Ramos (cell line): ENCODE data around the gene TP53TG5.
"Not testable (repeated sequence)": the region's sequence is repeated elsewhere in the genome, so short reads cannot be mapped to it uniquely, and the experiment has no call there.

Experiments
- in situ Hi-C: fragments of 300-500 bp; cut with MboI; formaldehyde crosslinking; loops from one replicate; pipeline ENCODE4 v1.14.3; 2022; ENCODE audit warnings: low sequenced_read_pairs; ENCODE audit not compliant: unreplicated experiment

The TP53TG5 gene

GRCh38 chr20:45370571-45371160 is 7.5 kb downstream of the TP53TG5 start:
- in situ Hi-C loops = loop anchor here (5.0 kb wide), 1 partner anchor 67 kb away; no protein-coding TSS in a partner anchor

GRCh38 chr20:45368221-45368980 is 9.7 kb downstream of the TP53TG5 start:
- in situ Hi-C loops = no loop called here

GRCh38 chr20:45367126-45367525 is 11.0 kb downstream of the TP53TG5 start:
- in situ Hi-C loops = no loop called here

GRCh38 chr20:45366631-45367030 is 11.5 kb downstream of the TP53TG5 start:
- in situ Hi-C loops = no loop called here

DNA sequence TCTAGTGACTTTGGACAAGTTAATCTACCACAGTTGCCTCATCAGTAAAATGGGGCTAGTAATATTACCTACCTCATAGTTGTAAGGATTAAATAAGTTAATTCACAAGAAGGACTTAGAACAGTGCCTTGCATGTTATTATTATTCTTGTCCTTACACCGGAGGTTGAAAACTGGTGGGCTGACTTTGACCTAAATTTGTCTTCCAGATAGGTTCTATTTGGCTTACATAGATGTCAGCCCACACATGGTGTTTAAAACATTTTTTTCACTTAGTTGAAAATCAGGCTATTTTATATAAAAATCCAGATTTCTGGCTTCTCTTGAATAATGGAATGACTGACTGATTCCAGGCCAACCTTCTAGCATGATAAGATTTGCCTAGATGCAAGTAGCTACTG is 11.9 kb downstream of the TP53TG5 start:
- in situ Hi-C loops = no loop called here

DNA sequence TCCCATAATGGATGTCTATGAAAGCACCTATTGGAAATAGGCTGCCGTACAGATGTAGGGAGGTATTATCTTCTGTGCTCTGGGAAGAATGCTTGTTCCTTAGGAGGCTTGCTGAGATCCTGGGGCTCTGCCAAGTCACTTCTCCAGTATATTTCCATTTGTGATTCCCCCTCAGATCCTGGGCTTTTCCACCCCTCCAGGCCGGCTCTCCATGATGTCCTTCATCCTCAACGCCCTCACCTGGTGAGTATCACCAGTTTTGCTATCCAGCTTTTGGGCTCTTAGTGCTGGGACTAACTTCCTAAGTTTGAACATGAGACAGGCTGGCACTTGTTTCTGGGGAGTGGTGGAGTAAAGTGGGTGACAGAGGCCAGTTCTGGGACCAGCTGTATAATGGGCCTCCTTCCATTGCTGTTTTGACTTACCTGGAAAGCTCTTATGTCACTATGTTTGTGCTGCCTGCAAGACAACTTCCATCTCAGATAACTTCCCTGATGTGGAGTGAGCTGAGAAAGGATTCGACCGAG is 12.6 kb downstream of the TP53TG5 start:
- in situ Hi-C loops = no loop called here

DNA sequence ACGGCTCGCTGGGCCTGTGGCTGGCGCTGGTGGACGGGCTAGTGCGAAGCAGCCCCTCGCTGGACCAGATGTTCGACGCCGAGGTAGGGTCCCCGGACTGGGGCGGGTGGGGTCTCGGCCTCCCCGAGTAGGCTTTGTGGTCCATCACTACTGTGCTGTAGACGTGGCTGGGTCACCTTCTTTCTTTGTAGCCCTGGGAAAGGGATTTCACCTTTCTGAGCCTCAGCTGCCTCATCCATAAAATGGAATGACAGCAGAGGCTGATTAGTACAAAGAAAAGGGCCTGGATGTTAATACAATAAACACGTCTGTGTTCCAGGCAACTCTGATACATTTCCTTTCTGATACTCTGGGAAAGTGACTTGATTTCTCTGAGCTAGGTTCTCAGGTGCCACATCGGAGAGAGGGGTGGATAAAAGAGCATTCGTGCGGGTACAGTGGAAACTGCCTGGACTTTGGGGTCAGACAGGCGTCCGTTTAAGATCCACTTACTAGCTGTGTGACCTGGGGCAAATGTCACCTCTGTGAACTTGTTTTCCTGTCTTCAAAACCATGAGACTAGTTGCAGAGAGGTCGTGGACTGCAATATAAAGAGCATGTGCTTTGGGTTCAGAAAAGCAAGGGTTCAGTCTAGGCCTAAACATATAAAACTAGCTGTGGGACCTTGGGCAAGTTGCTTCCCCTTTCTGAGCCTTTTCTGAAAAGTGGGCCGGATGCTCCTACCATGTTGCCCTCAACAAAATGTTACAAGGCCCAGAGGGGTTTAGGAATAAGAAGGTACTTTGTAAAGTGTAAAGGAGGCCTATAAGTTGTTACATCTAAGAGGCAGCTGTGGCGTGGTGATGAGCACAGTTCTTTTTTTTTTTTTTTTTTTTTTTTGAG is 14.3 kb downstream of the TP53TG5 start:
- in situ Hi-C loops = no loop called here

GRCh38 chr20:45362804-45363610 is 15.1 kb downstream of the TP53TG5 start, which contains the start of gene SYS1:
TSS of gene SYS1 (plus strand) at chr20:45363156. CDS start at chr20:45363532, 376 bp downstream.
- in situ Hi-C loops = no loop called here

GRCh38 chr20:45361793-45362192 is 16.3 kb downstream of the TP53TG5 start:
- in situ Hi-C loops = no loop called here

DNA sequence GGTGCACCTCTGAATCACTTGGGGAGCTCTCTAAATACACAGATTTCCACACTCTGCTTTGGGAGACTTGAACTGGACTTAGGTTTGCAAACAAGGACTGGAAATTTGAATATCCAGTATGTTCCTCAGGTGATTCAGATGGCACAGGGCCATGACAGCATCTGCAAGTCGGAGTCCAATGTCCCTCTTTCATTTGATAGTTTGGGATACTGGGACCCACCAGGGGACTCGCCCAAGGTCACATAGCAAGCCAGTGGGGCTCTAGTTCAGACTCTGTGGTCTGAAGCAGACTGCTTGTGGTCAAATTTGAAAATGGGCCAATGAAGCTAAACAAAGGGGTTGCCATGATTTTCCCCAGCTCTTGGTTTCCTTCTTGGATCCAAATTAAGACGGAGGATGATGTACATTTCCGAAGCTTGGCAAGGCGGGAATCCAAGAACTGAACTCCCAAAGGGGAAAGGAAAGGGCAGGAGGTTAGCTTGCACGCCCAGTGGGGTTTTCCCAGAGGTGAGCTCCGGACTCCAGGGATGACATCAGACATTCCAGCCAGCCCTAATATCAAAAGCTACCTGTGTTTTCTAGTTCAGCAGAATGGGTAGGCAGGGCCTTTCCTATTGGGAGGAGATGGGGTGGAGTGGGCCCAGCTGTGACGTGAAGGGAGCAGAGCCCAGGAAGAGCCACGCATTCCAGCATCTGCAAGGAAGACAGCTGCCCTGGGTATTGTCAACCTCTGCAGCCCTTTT is 18.5 kb downstream of the TP53TG5 start:
- in situ Hi-C loops = no loop called here

- in situ Hi-C loops = no loop called here
These were observed 19.1 kb downstream of the TP53TG5 start for GRCh38 chr20:45359069-45359405.

- in situ Hi-C loops = no loop called here
These were observed 19.6 kb downstream of the TP53TG5 start for GRCh38 chr20:45358282-45359068.

DNA sequence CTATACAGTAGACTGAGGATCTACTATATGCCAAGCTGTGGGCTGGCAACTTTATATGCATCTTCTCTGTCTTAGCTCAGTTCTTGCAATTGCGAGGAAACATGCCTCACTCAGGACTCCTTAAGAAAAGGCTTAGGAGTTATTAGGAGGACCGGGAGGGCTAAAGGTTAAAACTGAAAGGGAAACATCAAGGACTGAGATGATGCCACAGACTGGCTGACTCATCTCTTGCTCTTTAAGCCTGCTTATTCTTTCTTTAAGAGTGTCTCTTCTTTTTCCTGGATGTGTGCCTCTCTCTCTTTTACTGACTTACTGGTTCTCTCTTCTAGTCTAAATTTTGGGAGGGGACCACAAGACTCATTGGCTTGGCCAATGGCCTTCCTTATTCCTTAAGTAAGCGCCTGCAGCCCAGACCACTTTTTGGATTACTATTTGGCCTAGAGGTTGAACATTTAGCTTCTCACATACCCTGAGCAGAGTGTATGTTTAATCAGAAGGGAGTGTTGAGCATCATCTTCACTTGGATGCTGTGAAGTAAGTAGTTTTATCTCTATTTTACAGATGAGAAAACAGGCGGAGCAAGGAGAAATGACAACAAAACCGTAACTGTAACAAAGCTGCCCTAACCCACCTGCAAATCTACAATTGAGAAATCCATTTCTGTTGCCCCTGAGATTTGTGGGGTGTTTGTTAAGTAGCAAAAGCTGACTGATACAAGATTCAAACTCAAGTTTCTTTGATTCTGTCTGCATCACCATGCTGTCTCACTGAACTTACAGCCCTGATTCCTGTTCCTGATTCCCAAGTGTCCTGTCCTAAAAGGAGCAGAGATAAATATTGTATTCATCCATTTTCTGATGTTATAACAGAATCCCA is 22.7 kb downstream of the TP53TG5 start:
- in situ Hi-C loops = no loop called here

DNA sequence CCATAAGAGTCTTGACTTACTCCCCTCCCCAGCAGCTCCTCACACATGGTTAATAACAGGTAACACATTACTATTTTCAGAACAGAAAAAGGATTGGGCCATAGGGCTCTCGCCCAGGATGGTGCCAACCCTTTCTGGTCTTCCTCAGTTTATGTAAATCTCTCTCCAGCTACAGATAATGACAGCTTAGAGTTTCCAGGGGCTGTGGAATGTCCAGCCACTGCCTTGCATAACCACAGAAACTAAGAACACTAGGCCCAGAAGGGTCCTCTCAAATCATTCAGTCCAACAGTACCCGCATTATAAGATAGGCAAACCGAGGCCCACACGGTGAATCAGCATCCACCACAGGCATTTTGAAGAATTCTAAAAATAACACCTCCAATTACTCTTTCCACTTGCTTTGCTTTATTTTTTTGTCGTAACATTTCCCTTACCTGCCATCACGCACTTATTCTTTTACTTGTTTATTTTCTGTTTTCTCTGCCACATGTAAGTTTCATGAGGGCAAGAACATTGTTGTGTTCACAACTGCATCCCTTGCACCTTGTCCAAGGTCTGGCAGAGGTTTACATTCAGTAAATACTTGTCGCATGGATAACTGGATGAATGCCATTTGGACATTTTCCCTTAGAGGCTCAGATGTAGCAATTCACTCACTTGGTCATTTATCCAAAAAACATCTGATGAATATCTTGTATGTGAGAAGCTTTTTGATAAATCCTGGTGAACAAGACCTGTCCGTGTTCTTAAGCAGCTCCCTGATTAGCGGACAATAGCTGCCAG is 23.5 kb downstream of the TP53TG5 start:
- in situ Hi-C loops = no loop called here

DNA sequence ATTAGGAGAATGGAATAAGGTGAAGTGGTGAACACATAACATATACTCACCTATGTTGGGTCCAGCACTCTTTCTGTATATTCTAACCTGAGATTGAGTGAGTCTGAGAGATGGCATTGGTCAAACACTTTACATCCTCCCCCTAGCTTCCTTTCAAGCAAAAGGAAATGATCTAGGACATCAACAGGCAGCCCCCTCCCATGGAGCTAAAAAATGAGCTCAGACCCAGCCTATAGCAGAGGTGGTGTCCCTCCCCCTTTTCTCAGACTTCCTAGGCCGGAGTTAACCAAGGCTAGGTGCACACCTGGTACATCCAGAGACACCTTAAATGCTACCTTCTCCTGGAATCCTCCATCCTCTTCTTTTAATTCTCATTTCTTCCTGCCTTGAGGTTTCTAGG is 24.4 kb downstream of the TP53TG5 start:
- in situ Hi-C loops = no loop called here

GRCh38 chr20:45352729-45353128 is 25.4 kb downstream of the TP53TG5 start:
- in situ Hi-C loops = no loop called here

- in situ Hi-C loops = not testable (repeated sequence)
These were observed 27.3 kb downstream of the TP53TG5 start for GRCh38 chr20:45350795-45351194.
